Head of caudate nucleus (tissue), 42 donors: Measurements from ENCODE around the gene PPIB.

Experiments used
- DNase-seq, 42 donors: peaks; one replicate each; pipeline versions ENCODE4 v3.0.0 to v3.0.0-alpha.2; 2020 to 2021; ENCODE audit warnings: mixed read lengths in 7 of 42
- intact Hi-C: fragments of 100-400 bp; cut with DNase I; formaldehyde crosslinking; loops from one replicate; pipeline ENCODE4 v1.15.0; 2022

Gene PPIB

DNA sequence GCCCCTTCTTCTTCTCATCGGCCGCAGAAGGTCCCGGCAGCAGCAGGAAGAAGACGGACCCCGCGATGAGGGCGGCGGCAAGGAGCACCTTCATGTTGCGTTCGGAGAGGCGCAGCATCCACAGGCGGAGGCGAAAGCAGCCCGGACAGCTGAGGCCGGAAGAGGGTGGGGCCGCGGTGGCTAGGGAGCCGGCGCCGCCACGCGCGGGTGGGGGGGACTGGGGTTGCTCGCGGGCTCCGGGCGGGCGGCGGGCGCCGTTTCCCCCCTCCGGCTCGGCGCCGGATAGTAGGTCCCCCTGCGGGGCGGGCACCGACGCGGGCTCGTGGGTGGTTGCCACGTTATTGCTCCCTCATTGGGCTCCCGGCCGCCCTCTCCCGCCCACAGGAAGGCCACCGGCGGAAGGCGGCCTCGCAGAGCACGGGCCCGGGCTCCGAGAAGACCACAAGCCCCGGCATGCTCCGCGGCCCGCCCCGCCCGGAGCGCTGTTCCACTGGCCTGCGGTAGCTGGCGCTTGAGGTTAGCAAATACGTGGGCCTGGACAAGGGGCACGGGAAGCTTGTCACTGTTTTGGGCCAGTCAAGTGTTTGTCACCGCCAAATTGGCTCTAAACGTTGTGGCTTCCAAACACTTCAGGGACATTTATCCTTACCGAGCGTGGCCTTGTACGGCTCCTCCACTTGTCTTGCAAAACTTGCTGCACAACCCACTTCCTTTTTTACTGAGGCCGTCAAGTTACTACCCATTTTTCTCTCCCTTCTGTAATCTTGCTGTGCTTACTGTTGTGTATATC is at the start of gene PPIB:
PPIB (minus strand) TSS at position 154 of the 790 bp plus-strand sequence; CDS start at position 118, 36 bp downstream.
- intact Hi-C loops: loop anchor here (2.0 to 10.0 kb wide), 3 partner anchors 194 to 522 kb away; partner anchors contain the start of genes CSNK1G1, PCLAF and TRIP4
- peak; percentile 94 to 99 (median 98) for DNase-seq

DNA sequence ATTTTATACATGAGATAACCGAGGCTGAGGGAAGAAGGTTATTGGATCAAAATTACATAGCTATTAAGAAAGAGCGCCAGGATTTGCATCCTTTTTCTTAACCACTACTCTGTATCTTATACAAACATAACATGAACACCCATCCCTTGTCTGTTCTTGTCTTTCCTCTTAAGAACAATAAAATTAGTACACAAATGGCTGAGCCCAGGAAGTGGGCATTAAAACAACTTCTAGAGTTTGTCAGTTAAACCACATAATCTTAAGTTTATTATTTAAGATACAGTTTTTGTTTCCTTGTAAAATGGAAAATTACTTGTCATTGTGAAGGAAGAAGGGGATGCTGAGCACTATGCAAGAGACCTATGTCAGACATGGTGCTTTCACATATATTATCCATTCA is 48.9 kb upstream of the PPIB start:
- intact Hi-C loops: no loop called here
- no peak for DNase-seq

GRCh38 chr15:64210371-64210770 is 47.5 kb upstream of the PPIB start:
- intact Hi-C loops: no loop called here
- DNase-seq: no peak

DNA sequence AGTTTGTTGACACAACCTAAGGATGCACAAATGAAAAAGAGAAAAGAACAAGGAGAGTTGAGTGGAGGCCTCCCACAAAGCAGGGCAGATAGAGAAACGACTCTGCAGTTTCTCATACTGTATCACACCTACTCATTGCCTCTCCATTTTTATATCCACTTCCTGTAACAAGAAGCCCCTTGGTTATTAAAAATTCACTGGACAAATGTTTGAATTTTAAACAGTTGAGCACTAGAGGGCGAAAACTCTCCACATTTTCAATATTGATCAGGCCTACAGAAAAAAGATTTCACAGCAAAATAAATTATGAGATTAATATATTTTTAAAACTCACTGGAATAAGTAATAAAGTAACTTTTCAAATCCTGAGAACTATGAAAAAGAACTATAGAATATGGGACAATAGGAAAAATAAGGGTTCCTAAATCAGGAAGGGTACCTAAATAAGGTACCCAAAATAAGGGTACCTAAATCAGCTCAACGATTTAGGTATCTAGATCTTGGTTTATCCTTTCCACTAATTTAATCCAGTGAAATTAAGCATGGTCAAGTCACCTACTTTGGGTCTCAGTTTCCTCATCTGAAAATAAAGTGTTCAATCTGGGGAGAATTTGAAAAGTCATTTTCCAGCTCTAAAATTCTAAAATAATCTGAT is 47.0 kb upstream of the PPIB start:
- intact Hi-C loops: no loop called here
- no peak for DNase-seq

- DNase-seq: no peak
- intact Hi-C loops: no loop called here
These were observed 42.4 kb upstream of the PPIB start for GRCh38 chr15:64205202-64205601.

DNA sequence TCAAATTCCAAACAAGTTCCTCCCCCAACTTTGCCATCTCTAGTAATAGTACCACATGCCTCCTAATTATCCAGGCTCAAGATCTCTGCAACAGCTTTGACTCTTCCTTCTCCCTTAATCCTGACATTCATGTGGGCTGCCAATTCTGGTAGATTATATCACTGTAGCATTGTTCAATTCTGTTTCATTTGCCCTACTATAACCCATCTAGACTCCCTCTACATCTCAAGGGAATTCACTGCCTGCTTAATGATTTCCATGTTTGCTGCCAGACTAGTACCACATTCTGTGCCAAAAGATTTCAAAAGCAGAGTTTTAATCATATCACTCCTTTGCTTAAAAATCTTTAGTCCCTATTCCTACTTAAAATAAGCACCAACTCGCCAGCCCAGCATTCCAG is 34.6 kb upstream of the PPIB start:
- peak in 4 of 42 donors; percentile 12 to 25 (median 18) for DNase-seq
- intact Hi-C loops: no loop called here

- intact Hi-C loops: no loop called here
- no peak for DNase-seq
These were observed 31.1 kb upstream of the PPIB start for GRCh38 chr15:64193971-64194370.

GRCh38 chr15:64191971-64192830 is 29.4 kb upstream of the PPIB start:
- intact Hi-C loops: no loop called here

GRCh38 chr15:64187396-64188191 is 24.8 kb upstream of the PPIB start:
- intact Hi-C loops: no loop called here
- no peak for DNase-seq

More at GRCh38 chr15:64191971-64192830, 29.4 kb upstream of the PPIB start:
- DNase-seq: no peak

DNA sequence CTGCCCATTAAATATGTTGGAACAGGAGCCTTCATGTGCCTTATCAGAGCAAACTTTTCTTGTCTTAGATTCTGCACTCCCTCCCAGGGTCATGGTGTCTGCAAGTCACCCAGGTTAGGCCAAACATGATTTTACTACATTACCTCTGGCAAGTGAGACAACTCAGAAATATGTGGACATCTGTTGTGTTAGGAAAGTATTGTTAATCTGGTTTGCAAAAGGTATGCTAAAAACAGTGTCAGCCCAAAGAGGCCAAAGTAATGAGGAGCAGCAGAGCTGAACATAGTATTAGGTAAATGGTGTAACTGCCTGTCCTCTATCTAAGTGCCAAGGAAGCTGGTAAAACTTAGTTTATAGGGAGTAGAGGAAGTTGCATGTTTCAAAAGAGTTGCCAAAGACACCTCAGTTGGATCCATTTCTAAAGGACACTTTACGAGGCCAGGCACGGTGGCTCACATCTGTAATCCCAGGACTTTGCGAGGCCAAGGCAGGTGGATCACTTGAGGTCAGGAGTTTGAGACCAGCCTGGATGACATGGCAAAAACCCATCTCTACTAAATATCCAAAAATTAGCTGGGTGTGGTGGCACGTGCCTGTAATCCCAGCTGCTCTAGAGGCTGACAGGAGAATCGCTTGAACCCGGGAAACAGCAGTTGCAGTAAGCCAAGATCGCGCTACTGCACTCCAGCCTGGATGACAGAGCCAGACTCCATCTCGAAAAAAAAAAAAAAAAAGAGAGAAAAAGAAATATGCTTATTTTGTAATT is 22.5 kb upstream of the PPIB start:
- intact Hi-C loops: no loop called here
- DNase-seq: no peak

- DNase-seq: no peak
- intact Hi-C loops: no loop called here
These were observed 20.1 kb upstream of the PPIB start for GRCh38 chr15:64182859-64183370.

DNA sequence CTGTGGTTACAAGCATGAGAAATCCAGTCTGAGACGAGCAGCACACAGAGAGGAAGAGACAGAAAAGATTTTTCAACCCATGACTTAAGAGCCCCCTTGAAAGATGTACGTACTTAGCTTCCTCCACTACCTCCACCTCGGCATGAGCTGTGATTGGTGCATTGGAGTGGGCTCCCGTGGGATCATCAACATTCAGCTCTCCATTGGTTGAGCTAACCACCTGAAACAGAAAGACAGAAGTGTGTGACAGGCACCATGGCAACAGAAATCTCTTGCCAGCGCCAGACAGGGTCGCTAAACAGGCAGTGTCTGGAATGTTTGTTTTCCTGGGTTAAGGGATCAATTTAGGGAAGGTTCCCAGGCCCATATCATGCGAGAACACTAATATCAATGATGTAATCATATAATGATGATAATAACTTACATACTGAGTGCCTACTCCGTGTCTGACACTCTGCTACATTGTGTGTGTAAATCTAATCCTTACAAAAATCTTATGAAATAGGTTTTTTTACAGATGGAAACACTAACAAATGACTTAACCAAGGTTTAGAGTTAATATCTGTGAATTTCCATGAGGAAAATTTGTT is 17.5 kb upstream of the PPIB start:
- intact Hi-C loops: no loop called here
- DNase-seq: peak; percentile 21 to 88 (median 68)

DNA sequence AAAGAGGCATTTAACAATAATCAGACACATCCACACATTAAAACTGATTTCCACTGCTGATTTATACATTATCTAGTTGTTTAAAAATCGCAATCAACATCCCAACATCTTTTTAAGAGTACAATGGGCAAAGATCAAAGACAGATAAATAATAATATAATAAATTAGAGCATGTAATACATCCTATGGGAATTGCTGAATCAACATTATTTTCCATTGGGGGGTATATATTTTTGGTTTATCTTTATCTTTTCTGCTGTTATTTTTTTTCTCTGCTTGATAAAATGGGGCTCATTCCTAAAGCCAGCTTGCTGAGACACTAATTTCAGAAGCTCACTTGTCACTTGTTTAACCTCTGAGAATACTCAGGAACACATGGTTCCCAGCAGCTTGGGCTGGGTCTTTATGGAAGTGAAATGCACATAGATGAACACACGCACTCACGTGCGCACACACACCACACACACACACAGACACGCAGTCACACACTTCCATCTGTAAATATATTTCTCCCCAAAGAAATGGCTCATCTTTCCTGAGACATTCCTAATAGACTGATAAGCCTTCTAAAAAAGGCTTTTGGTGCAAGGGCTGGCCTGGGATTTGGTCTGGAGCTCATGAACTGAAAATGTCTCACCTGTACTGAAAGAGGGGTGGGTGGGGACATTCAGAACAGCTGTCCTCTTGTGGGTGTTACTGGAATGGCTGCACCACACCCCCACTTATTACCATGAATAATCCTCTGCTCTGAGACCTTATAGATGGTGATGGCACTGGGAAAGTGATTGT is 3.5 kb upstream of the PPIB start:
- intact Hi-C loops: loop anchor here (10.0 kb wide), 2 partner anchors 219 to 519 kb away; partner anchors contain the start of genes PCLAF and TRIP4
- no peak for DNase-seq

DNA sequence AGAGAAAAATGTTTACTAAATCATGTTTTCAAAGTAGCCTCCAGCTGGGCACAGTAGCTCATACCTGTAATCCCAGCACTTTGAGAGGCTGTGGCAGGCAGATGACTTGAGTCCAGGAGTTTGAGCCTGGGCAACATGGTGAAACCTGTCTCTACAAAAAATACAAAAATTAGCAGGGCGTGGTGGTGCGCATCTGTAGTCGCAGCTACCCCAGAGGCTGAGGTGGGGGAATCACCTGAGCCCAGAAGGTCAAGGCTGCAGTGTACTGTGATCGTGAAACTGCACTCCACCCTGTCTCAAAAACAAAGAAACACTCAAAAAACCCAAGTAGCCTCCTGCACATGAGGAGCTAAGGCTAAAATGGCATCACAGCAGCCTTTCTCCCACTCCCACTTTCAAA is 1.6 kb upstream of the PPIB start:
- no peak for DNase-seq
- intact Hi-C loops: loop anchor here (10.0 kb wide), 2 partner anchors 220 to 520 kb away; partner anchors contain the start of genes PCLAF and TRIP4

DNA sequence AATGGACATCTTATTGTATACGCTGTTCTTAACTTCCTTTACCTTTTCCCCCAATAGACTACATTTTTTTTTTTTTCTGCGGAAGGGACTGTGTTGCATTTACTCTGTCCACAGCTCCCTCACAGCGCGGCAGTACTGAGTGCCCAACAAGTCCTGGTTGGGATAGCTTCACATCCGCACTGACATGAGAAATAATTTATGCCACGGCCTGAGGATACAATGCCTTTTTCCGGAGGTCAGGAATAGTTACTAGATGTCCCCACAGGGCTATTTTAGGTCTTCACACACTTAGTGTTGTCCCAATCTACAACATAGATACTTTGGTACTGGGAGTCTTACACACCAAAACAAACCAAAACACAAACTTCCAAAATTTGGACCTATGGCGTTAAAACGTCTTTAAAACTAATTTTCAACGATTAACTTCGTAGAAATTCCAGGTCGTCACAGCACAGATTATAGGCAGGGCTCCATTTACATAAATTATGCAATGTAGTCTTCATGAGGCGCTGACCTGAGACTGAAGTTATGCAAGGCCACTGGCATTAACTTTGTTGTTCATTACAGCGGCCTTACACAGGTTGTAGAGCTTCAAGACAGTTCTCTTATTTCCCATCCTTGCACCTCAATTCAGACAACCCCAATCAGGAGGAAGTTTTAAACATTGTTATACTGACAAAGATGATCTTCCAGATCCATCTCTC is 989 bp upstream of the PPIB start:
- DNase-seq: peak in 10 of 42 donors; percentile 40 to 67 (median 52)
- intact Hi-C loops: loop anchor here (2.0 to 10.0 kb wide), 3 partner anchors 193 to 521 kb away; partner anchors contain the start of genes CSNK1G1, PCLAF and TRIP4

- intact Hi-C loops: loop anchor here (2.0 to 10.0 kb wide), 3 partner anchors 194 to 522 kb away; partner anchors contain the start of genes CSNK1G1, PCLAF and TRIP4
- DNase-seq: peak in 3 of 42 donors; percentile 33 to 51 (median 33)
These were observed 349 bp downstream of the PPIB start for GRCh38 chr15:64162478-64162868.
